Measurements from ENCODE around the gene GRID1.

The GRID1 gene

GRCh38 chr10:86377797-86378146 is 11.2 kb upstream of the GRID1 start:
- TF ChIP-seq ZFX (IDR thresholded peaks at IDR 0.05; ENCODE audit: borderline replicate concordance) (no peak), CTCF (IDR thresholded peaks at IDR 0.05) (no peak)
- H3K27ac ChIP-seq: no peak overlapping the region

- TF ChIP-seq CTCF (IDR thresholded peaks at IDR 0.05): peak; percentile 97
- TF ChIP-seq ZFX (IDR thresholded peaks at IDR 0.05; ENCODE audit: borderline replicate concordance): no peak
- no peak overlapping the region for H3K27ac ChIP-seq
Measured at GRCh38 chr10:86376852-86377796, 10.5 kb upstream of the GRID1 start.

GRCh38 chr10:86376403-86376802 is 9.8 kb upstream of the GRID1 start:
- H3K27ac ChIP-seq: no peak overlapping the region

GRCh38 chr10:86375204-86375603 is 8.6 kb upstream of the GRID1 start:
- H3K27ac ChIP-seq: no peak overlapping the region
- TF ChIP-seq ZFX (IDR thresholded peaks at IDR 0.05; ENCODE audit: borderline replicate concordance) (no peak), CTCF (IDR thresholded peaks at IDR 0.05) (no peak)

More at GRCh38 chr10:86376403-86376802, 9.8 kb upstream of the GRID1 start:
- TF ChIP-seq ZFX (IDR thresholded peaks at IDR 0.05; ENCODE audit: borderline replicate concordance) (no peak), CTCF (IDR thresholded peaks at IDR 0.05) (no peak)

GRCh38 chr10:86374664-86375063 is 8.1 kb upstream of the GRID1 start:
- H3K27ac ChIP-seq: no peak overlapping the region
- TF ChIP-seq ZFX (IDR thresholded peaks at IDR 0.05; ENCODE audit: borderline replicate concordance) (no peak), CTCF (IDR thresholded peaks at IDR 0.05) (no peak)

GRCh38 chr10:86373828-86374227 is 7.2 kb upstream of the GRID1 start:
- no peak overlapping the region for H3K27ac ChIP-seq
- TF ChIP-seq ZFX (IDR thresholded peaks at IDR 0.05; ENCODE audit: borderline replicate concordance): no peak
- no peak for TF ChIP-seq CTCF (IDR thresholded peaks at IDR 0.05)

GRCh38 chr10:86373251-86373650 is 6.7 kb upstream of the GRID1 start:
- no peak overlapping the region for H3K27ac ChIP-seq
- TF ChIP-seq ZFX (IDR thresholded peaks at IDR 0.05; ENCODE audit: borderline replicate concordance) (no peak), CTCF (IDR thresholded peaks at IDR 0.05) (no peak)

Data from 22Rv1 (cell line).